IMR-90 (cell line): Measurements from ENCODE around the gene NFE2L1. TPM values are rescaled to one million over a fixed set of nuclear protein-coding genes. Genes with fewer than 3 reads are reported as not detected.

ENCODE experiments used
- ATAC-seq: fragments of 200-7000 bp; cut with Tn5 transposase; 2 replicates; pipeline ENCODE4 v1.9.1; 2020; ENCODE audit warnings: low read depth, mild to moderate bottlenecking, moderate library complexity
- BruUV-seq: library from RNA; stranded (reverse); fragments of 400-500 nt; replicated peaks from 2 replicates; lab custom pipeline; 2021; lab: Mats Ljungman, UMichigan
- CTCF ChIA-PET: fragments of 300-600 bp; formaldehyde crosslinking; extraction: SDS; loops from one replicate; lab custom pipeline; 2021; ENCODE audit warnings: antibody characterized with exemption; lab: Yijun Ruan, JAX
- POLR2A ChIA-PET: fragments of 300-600 bp; sonication (Branson Sonifier 250); formaldehyde crosslinking; loops from one replicate; lab custom pipeline; 2022; ENCODE audit warnings: antibody characterized with exemption; ENCODE audit not compliant: unreplicated experiment; lab: Charles Lee
- DNase-seq: peaks from one replicate; pipeline ENCODE4 v3.0.0; 2013
- H2AFZ ChIP-seq: replicated peaks from 2 replicates; pipeline ENCODE3; 2013; ENCODE audit warnings: low read length, mild to moderate bottlenecking; ENCODE audit not compliant: poor library complexity
- H2AK5ac ChIP-seq: 2 replicates; pipeline ENCODE4 v1.6.1; 2013; ENCODE audit warnings: low read depth, low read length, inconsistent platforms
- H2AK9ac ChIP-seq: replicated peaks from 2 replicates; pipeline ENCODE3; 2013; ENCODE audit warnings: mild to moderate bottlenecking, low read depth, low read length, moderate library complexity; ENCODE audit not compliant: poor library complexity
- H2BK120ac ChIP-seq: 2 replicates; pipeline ENCODE4 v1.6.1; 2013; ENCODE audit warnings: low read depth, low read length, inconsistent platforms
- H2BK15ac ChIP-seq: 3 replicates; pipeline ENCODE4 v1.6.1; 2013; ENCODE audit warnings: low read depth, low read length, inconsistent platforms
- H2BK20ac ChIP-seq: 2 replicates; pipeline ENCODE4 v1.6.1; 2013; ENCODE audit warnings: low read depth, mild to moderate bottlenecking, inconsistent platforms, low read length, moderate library complexity
- H2BK5ac ChIP-seq: 2 replicates; pipeline ENCODE4 v1.6.1; 2013; ENCODE audit warnings: mild to moderate bottlenecking, low read depth, low read length, inconsistent platforms; ENCODE audit not compliant: poor library complexity, severe bottlenecking
- H3K14ac ChIP-seq: replicated peaks from 2 replicates; pipeline ENCODE4 v1.6.1; 2013; ENCODE audit warnings: low read depth, low read length, inconsistent platforms
- H3K18ac ChIP-seq: 2 replicates; pipeline ENCODE4 v1.6.1; 2013; ENCODE audit warnings: low read depth, low read length, control low read depth
- H3K23ac ChIP-seq: 2 replicates; pipeline ENCODE4 v1.6.1; 2013; ENCODE audit warnings: low read depth, low read length, inconsistent platforms
- H3K27ac ChIP-seq: 2 replicates; pipeline ENCODE4 v1.5.1; 2013; ENCODE audit warnings: mild to moderate bottlenecking, control low read depth, low read length; ENCODE audit not compliant: insufficient read depth
- H3K27me3 ChIP-seq: 2 replicates; pipeline ENCODE4 v1.6.1; 2013; ENCODE audit warnings: low read length; ENCODE audit not compliant: control insufficient read depth, insufficient read depth
- H3K36me3 ChIP-seq: 2 replicates; pipeline ENCODE4 v1.6.1; 2013; ENCODE audit warnings: low read length, mixed read lengths; ENCODE audit not compliant: control insufficient read depth, insufficient read depth
- H3K4ac ChIP-seq: 2 replicates; pipeline ENCODE4 v1.6.1; 2013; ENCODE audit warnings: low read depth, low read length, inconsistent platforms
- H3K4me1 ChIP-seq: 2 replicates; pipeline ENCODE4 v1.6.1; 2013; ENCODE audit warnings: low read length, mixed read lengths; ENCODE audit not compliant: control insufficient read depth, insufficient read depth
- H3K4me2 ChIP-seq: 2 replicates; pipeline ENCODE4 v1.6.1; 2013; ENCODE audit warnings: low read depth, mild to moderate bottlenecking, control low read depth, low read length, moderate library complexity
- H3K4me3 ChIP-seq: 2 replicates; pipeline ENCODE4 v1.5.1; 2013; ENCODE audit warnings: low read depth, mild to moderate bottlenecking, control low read depth, low read length, moderate library complexity; ENCODE audit not compliant: insufficient read depth
- H3K56ac ChIP-seq: 2 replicates; pipeline ENCODE4 v1.6.1; 2013; ENCODE audit warnings: low read length, inconsistent platforms; ENCODE audit not compliant: insufficient read depth; ENCODE audit errors: extremely low read depth
- H3K79me1 ChIP-seq, 2 experiments: 2 replicates each; pipeline ENCODE4 v1.6.1; 2013; ENCODE audit warnings: low read length in 2 of 2, inconsistent platforms in 1 of 2, low read depth in 1 of 2
- H3K9ac ChIP-seq: 2 replicates; pipeline ENCODE4 v1.6.1; 2013; ENCODE audit warnings: low read depth, low read length, control low read depth
- H3K9me1 ChIP-seq: 2 replicates; pipeline ENCODE4 v1.6.1; 2013; ENCODE audit warnings: low read length, inconsistent platforms; ENCODE audit not compliant: insufficient read depth
- H3K9me3 ChIP-seq: 2 replicates; pipeline ENCODE4 v1.6.1; 2013; ENCODE audit warnings: low read length; ENCODE audit not compliant: control insufficient read depth, insufficient read depth
- H4K20me1 ChIP-seq: 2 replicates; pipeline ENCODE4 v1.6.1; 2013; ENCODE audit warnings: low read length, inconsistent platforms; ENCODE audit not compliant: insufficient read depth
- H4K5ac ChIP-seq: 2 replicates; pipeline ENCODE4 v1.6.1; 2013; ENCODE audit warnings: mild to moderate bottlenecking, low read depth, low read length, control low read depth
- H4K8ac ChIP-seq, 2 experiments: 2 replicates each; pipeline ENCODE4 v1.6.1; 2013; ENCODE audit warnings: low read depth in 2 of 2, low read length in 2 of 2, control low read depth in 1 of 2, inconsistent platforms in 1 of 2
- H4K91ac ChIP-seq: 2 replicates; pipeline ENCODE4 v1.6.1; 2013; ENCODE audit warnings: low read depth, low read length, inconsistent platforms; ENCODE audit not compliant: insufficient read depth
- CEBPB ChIP-seq: IDR thresholded peaks from 2 replicates; pipeline ENCODE4 v1.6.1; 2012; ENCODE audit warnings: low read depth, low read length, improper control_type of control experiment
- CTCF ChIP-seq: conservative IDR thresholded peaks from 2 replicates; pipeline ENCODE4 v1.5.1; 2012; ENCODE audit warnings: mild to moderate bottlenecking, low read depth, low read length, improper control_type of control experiment
- ELK1 ChIP-seq: fragments of 150-350 bp; IDR thresholded peaks from 2 replicates; pipeline ENCODE4 v1.6.1; 2016; ENCODE audit warnings: low read depth, mild to moderate bottlenecking, low read length, moderate library complexity, borderline replicate concordance
- FOS ChIP-seq: fragments of 150-350 bp; IDR thresholded peaks from 2 replicates; pipeline ENCODE4 v1.6.1; 2016; ENCODE audit warnings: low read depth, low read length
- WGBS, 2 experiments: methylation state at CpG; one replicate each; pipeline versions ENCODE4 v1.1.5 to v1.1.7; 2013; ENCODE audit warnings: missing lambda C conversion rate in 2 of 2; ENCODE audit not compliant: insufficient read length in 1 of 2; ENCODE audit errors: extremely low coverage in 2 of 2; 5-methylcytosine and 5-hydroxymethylcytosine counted together
- dilution Hi-C: fragments of 300-500 bp; cut with HindIII; formaldehyde crosslinking; loops from one replicate; pipeline ENCODE4 v1.14.3; 2018; ENCODE audit warnings: low sequenced_read_pairs; ENCODE audit not compliant: unreplicated experiment
- in situ Hi-C: fragments of 300-500 bp; cut with MboI; formaldehyde crosslinking; loops from 3 replicates; pipeline ENCODE4 v1.14.3; 2019; ENCODE audit warnings: low sequenced_read_pairs, inconsistent platforms, mixed read lengths
- intact Hi-C: fragments of 100-400 bp; cut with micrococcal nuclease; formaldehyde crosslinking; loops from 2 replicates; pipeline ENCODE4 v1.10.0; 2022
- polyA plus RNA-seq, 3 experiments: library from polyadenylated mRNA; depleted of rRNA; stranded (reverse); fragments of >200 nt; gene quantifications; 2 replicates each; pipeline ENCODE4 v1.2.3, GENCODE V29; 2012; ENCODE audit warnings: low replicate concordance in 1 of 3
- total RNA-seq: library from RNA; depleted of rRNA; stranded (reverse); fragments of >200 nt; gene quantifications from 2 replicates; pipeline ENCODE4 v1.2.3, GENCODE V29; 2012

Gene NFE2L1
- total and polyA plus RNA-seq, 2 of the 4 experiments (the other 2 are of a cell fraction): 42.8 to 122 TPM

- no peak overlapping the region for H3K9ac ChIP-seq
- CTCF ChIA-PET: interaction anchor here (0.6 kb wide), 1 partner anchor 71 kb away, joined by 3 read pairs; no protein-coding TSS in a partner anchor
- no peak overlapping the region for H3K56ac ChIP-seq
- H3K14ac ChIP-seq: no peak overlapping the region
- in situ Hi-C loops: loop anchor here (5.0 kb wide), 2 partner anchors 32 to 172 kb away; partner anchors contain the start of gene SCRN2
- TF ChIP-seq CEBPB (no peak), FOS (no peak), CTCF (no peak), ELK1 (no peak)
- no peaks in the 10 kb centered on the region for H3K36me3 ChIP-seq
- no peak overlapping the region for H4K8ac ChIP-seq
- H3K23ac ChIP-seq: no peak overlapping the region
- H4K91ac ChIP-seq: no peak overlapping the region
- H2AFZ ChIP-seq: peak overlapping the region; percentile 58
- no peak overlapping the region for H3K4me2 ChIP-seq
- H3K18ac ChIP-seq: no peak overlapping the region
- no peak overlapping the region for H3K4me3 ChIP-seq
- peaks cover 13% of the 10 kb centered on the region for H3K27me3 ChIP-seq
- no TSS peak for BruUV-seq
- H2BK5ac ChIP-seq: no peak overlapping the region
- no peak overlapping the region for H3K27ac ChIP-seq
- no peak overlapping the region for H2BK120ac ChIP-seq
- H2AK9ac ChIP-seq: no peak overlapping the region
- no peak overlapping the region for H2AK5ac ChIP-seq
- H3K4me1 ChIP-seq: no peaks in the 10 kb centered on the region; the same call in 1 of the 2 replicates
- H3K9me3 ChIP-seq: no peaks in the 10 kb centered on the region
- H2BK15ac ChIP-seq: no peak overlapping the region
- WGBS, 2 experiments: 58% methylated on average over 6 of the region's 8 CpGs; no CpG with 5 or more reads in 1 of the 2 experiments
- no peak overlapping the region for H2BK20ac ChIP-seq
- POLR2A ChIA-PET: no interaction called here
- intact Hi-C loops: no loop called here
- H3K4ac ChIP-seq: no peak overlapping the region
- no peaks in the 10 kb centered on the region for H3K79me1 ChIP-seq
- no peak for ATAC-seq
- no peak overlapping the region for H4K5ac ChIP-seq
- H4K20me1 ChIP-seq: no peaks in the 10 kb centered on the region
- DNase-seq: no peak
- dilution Hi-C loops: no loop called here
- no peaks in the 10 kb centered on the region; the same call in 1 of the 2 replicates for H3K9me1 ChIP-seq
These were observed 33.5 kb upstream of the NFE2L1 start for GRCh38 chr17:48014595-48015111.
